CD4-positive, alpha-beta T cell treated with Interleukin-6 at 100 ng/mL for 8 hours (primary cell): ENCODE data around the gene MYL11.
A peak's percentile ranks its signal among the peaks of the same experiment; 100 is the strongest.
"Not testable (repeated sequence)": the region's sequence is repeated elsewhere in the genome, so short reads cannot be mapped to it uniquely, and the experiment has no call there.

Experiments used
- DNase-seq: peaks from one replicate; pipeline ENCODE4 v3.0.0-alpha.2; 2020; ENCODE audit warnings: mixed read lengths, low spot score

Gene MYL11

GRCh38 chr16:30396627-30397026, 22.0 kb downstream of the MYL11 start:
- not testable (repeated sequence) for DNase-seq

- no peak for DNase-seq
Measured at GRCh38 chr16:30397056-30397455, 22.5 kb downstream of the MYL11 start.

- no peak for DNase-seq
Measured at GRCh38 chr16:30397776-30398660, 23.4 kb downstream of the MYL11 start.

GRCh38 chr16:30398661-30399434, 24.2 kb downstream of the MYL11 start:
- no peak for DNase-seq

- DNase-seq = no peak
Measured at GRCh38 chr16:30399435-30400186, 25.0 kb downstream of the MYL11 start.

- no peak for DNase-seq
Measured at GRCh38 chr16:30401768-30402425, 27.3 kb downstream of the MYL11 start.

- no peak for DNase-seq
Measured at GRCh38 chr16:30406795-30407101, 32.1 kb downstream of the MYL11 start.

- peak; percentile 86 for DNase-seq
Measured at GRCh38 chr16:30407102-30407803, 32.7 kb downstream of the MYL11 start, which contains the start of gene ZNF771. Gene ZNF771 (plus strand): TSS chr16:30407606. CDS start chr16:30408054, 448 bp downstream.

- DNase-seq = no peak
Measured at GRCh38 chr16:30407804-30408534, 33.4 kb downstream of the MYL11 start.

- DNase-seq = peak; percentile 92
Measured at GRCh38 chr16:30409125-30410060, 34.8 kb downstream of the MYL11 start.

- no peak for DNase-seq
Measured at GRCh38 chr16:30413112-30413806, 38.7 kb downstream of the MYL11 start.

- DNase-seq = no peak
Measured at GRCh38 chr16:30414159-30414558, 39.6 kb downstream of the MYL11 start.

GRCh38 chr16:30416047-30416603, 41.5 kb downstream of the MYL11 start:
- no peak for DNase-seq

- DNase-seq = no peak
Measured at GRCh38 chr16:30416624-30417528, 42.3 kb downstream of the MYL11 start.

GRCh38 chr16:30417529-30418349, 43.1 kb downstream of the MYL11 start:
- peak; percentile 91 for DNase-seq
